ENCODE results near the gene VSIG10.
"Not testable (repeated sequence)": the region's sequence is repeated elsewhere in the genome, so short reads cannot be mapped to it uniquely, and the experiment has no call there.

VSIG10 gene

GRCh38 chr12:118025168-118025567 lies 78.6 kb downstream of the VSIG10 start:
- no peak for DNase-seq

- DNase-seq = no peak
Observed at GRCh38 chr12:118023301-118023860, 80.4 kb downstream of the VSIG10 start.

DNA sequence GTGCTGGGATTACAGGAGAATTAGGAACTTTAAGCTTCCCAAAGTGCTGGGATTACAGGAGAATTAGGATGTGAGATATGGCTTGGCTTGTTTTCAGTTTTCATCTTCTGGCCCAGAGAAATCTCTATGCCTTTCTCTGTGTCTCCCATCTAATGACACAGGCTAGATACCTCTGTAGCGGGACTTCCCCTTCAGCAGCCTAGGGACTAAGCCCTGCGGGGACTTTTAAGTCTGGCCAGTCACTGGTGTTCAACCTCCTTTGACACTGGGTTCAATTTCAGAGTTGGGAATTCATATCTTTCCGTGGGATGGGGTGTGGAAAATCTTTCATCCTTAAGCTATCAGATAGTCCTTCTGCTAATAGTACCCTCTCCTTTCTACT lies 81.1 kb downstream of the VSIG10 start:
- no peak for DNase-seq

DNA sequence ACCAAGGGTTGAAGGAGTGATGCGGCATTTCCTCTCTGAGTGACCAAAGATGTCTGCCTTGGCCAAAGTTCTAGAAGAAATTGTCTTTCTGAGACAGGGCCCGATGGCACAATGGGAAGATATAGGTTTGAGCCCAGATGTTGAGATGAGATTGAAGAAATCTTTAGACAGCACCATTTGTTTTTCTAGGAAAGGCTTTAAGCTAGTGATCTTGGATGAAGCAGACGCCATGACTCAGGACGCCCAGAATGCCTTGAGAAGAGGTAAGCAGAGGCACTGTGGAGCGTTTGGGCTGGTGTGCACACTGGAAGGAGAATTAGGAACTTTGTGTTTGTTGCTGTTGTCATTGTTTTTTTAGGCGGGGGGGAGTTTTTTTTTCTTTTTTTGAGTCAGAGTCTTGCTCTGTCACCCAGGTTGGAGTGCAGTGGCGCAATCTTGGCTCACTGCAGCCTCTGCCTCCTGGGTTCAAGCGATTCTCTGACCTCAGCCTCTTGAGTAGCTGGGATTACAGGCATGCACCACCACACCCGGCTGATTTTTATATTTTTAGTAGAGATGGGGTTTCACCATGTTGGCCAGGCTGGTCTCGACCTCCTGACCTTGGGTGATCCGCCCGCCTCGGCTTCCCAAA lies 81.6 kb downstream of the VSIG10 start:
- DNase-seq = not testable (repeated sequence)

- no peak for DNase-seq
Observed at GRCh38 chr12:118020036-118020435, 83.8 kb downstream of the VSIG10 start.

DNA sequence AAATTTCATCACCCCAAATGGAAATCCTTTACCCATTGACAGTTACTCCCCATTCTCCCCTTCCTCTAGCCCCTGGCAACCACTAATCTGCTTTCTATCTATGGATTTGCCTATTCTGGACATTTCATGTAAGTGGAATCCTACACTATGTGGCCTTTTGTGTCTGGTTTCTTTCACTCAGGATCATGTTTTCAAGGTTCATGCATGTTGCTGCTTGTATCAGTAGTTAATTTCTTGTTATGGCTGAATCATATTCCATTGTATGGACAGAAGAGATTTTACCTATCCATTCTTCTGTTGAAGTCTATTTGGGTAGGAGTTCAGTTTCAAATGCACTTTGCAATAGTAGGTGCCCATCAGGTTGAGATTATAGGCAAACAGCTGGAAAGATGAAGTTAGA lies 85.9 kb downstream of the VSIG10 start:
- DNase-seq = no peak

DNA sequence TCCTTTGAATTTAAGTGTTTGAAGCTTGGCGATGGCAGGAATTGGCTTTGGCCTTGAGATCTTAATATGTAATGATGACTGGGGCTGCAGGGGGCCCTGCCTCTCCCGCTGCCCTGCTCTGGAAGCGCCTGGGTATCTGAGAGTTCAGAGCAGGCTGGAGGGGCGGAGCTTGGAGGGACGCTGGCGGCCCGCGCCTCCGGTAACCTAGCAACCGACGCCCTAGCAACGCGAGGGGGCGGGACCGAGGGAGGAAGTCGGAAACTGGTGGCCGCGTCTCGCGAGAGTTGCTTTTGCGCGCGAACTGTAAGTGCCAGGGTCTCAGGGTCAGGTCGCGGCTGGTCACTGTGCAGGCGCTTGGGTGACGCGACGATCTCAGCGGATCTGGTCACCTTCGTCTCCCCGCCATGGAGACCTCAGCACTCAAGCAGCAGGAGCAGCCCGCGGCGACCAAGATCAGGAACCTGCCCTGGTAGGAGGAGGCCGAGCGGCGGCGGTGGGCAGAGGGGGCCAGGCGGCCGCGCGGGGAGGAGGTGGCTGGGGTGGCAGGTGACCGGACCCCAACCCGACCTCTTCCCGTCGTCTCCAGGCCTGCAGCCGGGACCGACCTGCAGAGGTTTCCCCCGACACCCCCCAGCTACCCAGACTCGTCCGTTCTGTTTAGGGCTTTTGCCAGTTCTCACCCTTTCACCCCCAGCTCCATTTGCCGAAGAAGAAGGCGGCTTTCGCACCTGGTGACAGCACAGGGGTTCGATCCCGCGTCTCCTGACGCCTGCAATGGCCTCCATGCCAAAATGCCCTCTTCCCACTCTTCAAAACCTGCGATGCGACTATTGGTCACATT lies 87.2 kb downstream of the VSIG10 start, which contains the start of gene RFC5:
RFC5 (plus strand) TSS at position 280 of the 841 bp plus-strand sequence; CDS start at position 405, 125 bp downstream.
- peak; percentile 99 for DNase-seq

DNA sequence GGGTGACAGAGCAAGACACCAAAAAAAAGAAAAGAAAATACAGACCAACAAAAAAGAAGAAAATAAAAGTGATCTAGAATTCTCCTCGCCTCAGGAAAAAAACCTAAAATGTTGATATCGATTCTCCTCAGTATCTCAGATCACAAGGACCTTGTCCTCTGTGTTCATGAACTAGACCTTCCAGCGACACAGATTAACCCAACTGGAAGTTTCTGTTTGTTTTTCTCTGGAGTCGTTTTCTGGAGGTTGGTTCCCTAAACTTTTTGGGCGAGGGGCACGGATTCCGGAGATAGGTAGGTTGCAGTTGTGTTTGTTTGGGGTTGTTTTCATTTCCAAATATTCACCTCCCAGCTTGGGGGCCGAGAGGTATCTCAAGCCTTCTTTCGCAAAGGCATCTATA lies 87.9 kb downstream of the VSIG10 start:
- no peak for DNase-seq

DNA sequence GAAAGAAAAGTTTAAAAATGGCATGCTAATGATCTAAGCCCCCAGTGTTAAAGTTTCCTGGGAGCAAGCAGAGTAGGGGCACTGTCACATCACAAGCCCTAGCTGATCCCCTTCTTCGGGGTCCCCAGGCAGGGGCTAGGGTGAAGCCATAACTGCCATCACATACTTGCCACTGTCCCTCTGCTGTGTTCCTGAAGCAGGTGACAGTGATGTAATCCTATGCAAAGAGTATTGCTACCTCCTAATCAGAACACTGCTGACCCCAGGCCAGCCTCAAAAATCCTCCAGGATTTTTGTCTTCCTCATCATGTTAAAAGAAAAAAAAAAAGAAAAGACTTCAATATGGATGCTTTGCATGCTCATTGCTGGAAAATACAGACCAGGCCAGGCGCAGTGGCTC lies 88.5 kb downstream of the VSIG10 start:
- DNase-seq = no peak
